Astrocyte (in vitro differentiated cells and primary cell): ENCODE results near the gene VDAC1. TPM values are rescaled to one million over a fixed set of nuclear protein-coding genes. Genes with fewer than 3 reads are reported as not detected.
A peak's percentile ranks its signal among the peaks of the same experiment; 100 is the strongest.

Experiments used
- DNase-seq: peaks from one replicate; pipeline ENCODE4 v3.0.0-alpha.2; 2010; ENCODE audit warnings: low read depth
- FAIRE-seq: peaks from 2 replicates; lab custom pipeline; 2011; peaks lifted over from hg19 to GRCh38; lab: Jason Lieb, UNC
- H2AFZ ChIP-seq: 2 replicates; pipeline ENCODE4 v1.6.0; 2012; ENCODE audit warnings: low read depth, low read length, inconsistent platforms
- H3K27ac ChIP-seq: 2 replicates; pipeline ENCODE4 v1.5.1; 2011; ENCODE audit warnings: low read depth, low read length, inconsistent platforms
- H3K27me3 ChIP-seq: 2 replicates; pipeline ENCODE4 v1.6.0; 2011; ENCODE audit warnings: low read length, inconsistent platforms; ENCODE audit not compliant: insufficient read depth
- H3K36me3 ChIP-seq: 2 replicates; pipeline ENCODE4 v1.5.1; 2011; ENCODE audit warnings: low read length, inconsistent platforms; ENCODE audit not compliant: insufficient read depth
- H3K4me1 ChIP-seq: 2 replicates; pipeline ENCODE4 v1.5.1; 2011; ENCODE audit warnings: low read length, inconsistent platforms; ENCODE audit not compliant: insufficient read depth
- H3K4me2 ChIP-seq: 2 replicates; pipeline ENCODE4 v1.6.0; 2012; ENCODE audit warnings: low read length, inconsistent platforms
- H3K4me3 ChIP-seq: 2 replicates; pipeline ENCODE4 v1.5.1; 2011; ENCODE audit warnings: low read depth, mild to moderate bottlenecking, low read length, inconsistent platforms; ENCODE audit not compliant: insufficient read depth
- H3K79me2 ChIP-seq: 2 replicates; pipeline ENCODE4 v1.6.0; 2012; ENCODE audit warnings: mild to moderate bottlenecking, low read length, inconsistent platforms; ENCODE audit not compliant: insufficient read depth
- H3K9ac ChIP-seq: 2 replicates; pipeline ENCODE4 v1.6.0; 2012; ENCODE audit warnings: mild to moderate bottlenecking, low read length, inconsistent platforms
- H3K9me3 ChIP-seq: 2 replicates; pipeline ENCODE4 v1.5.1; 2012; ENCODE audit warnings: low read depth, mild to moderate bottlenecking, low read length, inconsistent platforms; ENCODE audit not compliant: insufficient read depth
- H4K20me1 ChIP-seq: 2 replicates; pipeline ENCODE4 v1.6.0; 2012; ENCODE audit warnings: low read length, inconsistent platforms; ENCODE audit not compliant: insufficient read depth
- H3K27ac Mint-ChIP-seq: one replicate; pipeline ENCODE4 v1.8.0; 2021; ENCODE audit warnings: mild to moderate bottlenecking, mixed read lengths; ENCODE audit not compliant: unreplicated experiment
- H3K27me3 Mint-ChIP-seq: one replicate; pipeline ENCODE4 v1.8.0; 2021; ENCODE audit warnings: low read depth, mixed read lengths; ENCODE audit not compliant: unreplicated experiment
- H3K36me3 Mint-ChIP-seq: one replicate; pipeline ENCODE4 v1.8.0; 2021; ENCODE audit warnings: low read depth, mixed read lengths; ENCODE audit not compliant: unreplicated experiment
- H3K4me1 Mint-ChIP-seq: one replicate; pipeline ENCODE4 v1.8.0; 2021; ENCODE audit warnings: low read depth, mixed read lengths; ENCODE audit not compliant: unreplicated experiment
- H3K4me3 Mint-ChIP-seq: one replicate; pipeline ENCODE4 v1.8.0; 2021; ENCODE audit warnings: mild to moderate bottlenecking, moderate library complexity, mixed read lengths; ENCODE audit not compliant: unreplicated experiment
- H3K9me3 Mint-ChIP-seq: one replicate; pipeline ENCODE4 v1.8.0; 2021; ENCODE audit warnings: mild to moderate bottlenecking, mixed read lengths; ENCODE audit not compliant: unreplicated experiment
- CTCF ChIP-seq: IDR thresholded peaks from 2 replicates; pipeline ENCODE4 v1.5.1; 2011; ENCODE audit warnings: low read depth, mild to moderate bottlenecking, inconsistent platforms, low read length, moderate library complexity; ENCODE audit not compliant: insufficient read depth
- EZH2 ChIP-seq: IDR thresholded peaks from 2 replicates; pipeline ENCODE4 v1.6.1; 2012; ENCODE audit warnings: mild to moderate bottlenecking, low read length, inconsistent platforms; ENCODE audit not compliant: insufficient read depth
- total RNA-seq: library from RNA; stranded (reverse); gene quantifications from 2 replicates; pipeline ENCODE4 v1.2.1, GENCODE V29; 2021

Gene VDAC1
- total RNA-seq, 1 donor from 2014 or later: 364 TPM

GRCh38 chr5:133934822-133935666 is 69.7 kb downstream of the VDAC1 start:
- Mint-ChIP-seq H3K27ac (no peak overlapping the region), H3K36me3 (no peaks in the 10 kb centered on the region), H3K9me3 (peaks cover 6% of the 10 kb centered on the region), H3K27me3 (peaks cover 3% of the 10 kb centered on the region), H3K4me1 (no peaks in the 10 kb centered on the region), H3K4me3 (no peak overlapping the region)
- no peak overlapping the region for H3K27ac ChIP-seq
- H3K79me2 ChIP-seq: no peaks in the 10 kb centered on the region
- no peak for TF ChIP-seq CTCF
- TF ChIP-seq EZH2: no peak
- no peaks in the 10 kb centered on the region for H3K36me3 ChIP-seq
- no peaks in the 10 kb centered on the region for H3K9me3 ChIP-seq
- no peaks in the 10 kb centered on the region for H4K20me1 ChIP-seq
- H3K4me2 ChIP-seq: no peak overlapping the region
- H3K4me3 ChIP-seq: no peak overlapping the region
- H3K4me1 ChIP-seq: peaks cover 7% of the 10 kb centered on the region
- DNase-seq (no peak), FAIRE-seq (no peak)
- H2AFZ ChIP-seq: no peak overlapping the region
- H3K9ac ChIP-seq: no peak overlapping the region
- no peaks in the 10 kb centered on the region for H3K27me3 ChIP-seq

- Histone ChIP-seq H3K36me3 (no peaks in the 10 kb centered on the region), H4K20me1 (no peaks in the 10 kb centered on the region), H3K27me3 (no peaks in the 10 kb centered on the region), H3K4me1 (peaks cover 11% of the 10 kb centered on the region), H3K4me3 (no peak overlapping the region), H3K9ac (no peak overlapping the region), H3K9me3 (no peaks in the 10 kb centered on the region), H3K4me2 (no peak overlapping the region), H3K27ac (no peak overlapping the region), H3K79me2 (no peaks in the 10 kb centered on the region), H2AFZ (no peak overlapping the region)
- Mint-ChIP-seq H3K36me3 (no peaks in the 10 kb centered on the region), H3K27me3 (peaks cover 5% of the 10 kb centered on the region), H3K4me1 (no peaks in the 10 kb centered on the region), H3K27ac (no peak overlapping the region), H3K4me3 (no peak overlapping the region), H3K9me3 (peaks cover 6% of the 10 kb centered on the region)
- DNase-seq (no peak), FAIRE-seq (no peak)
- TF ChIP-seq EZH2: no peak
- no peak for TF ChIP-seq CTCF
Measured at GRCh38 chr5:133934311-133934710, 70.5 kb downstream of the VDAC1 start.

GRCh38 chr5:133933670-133934295 is 71.0 kb downstream of the VDAC1 start:
- Mint-ChIP-seq H3K36me3 (no peaks in the 10 kb centered on the region), H3K27ac (peak overlapping the region; percentile 41), H3K4me1 (no peaks in the 10 kb centered on the region), H3K9me3 (peaks cover 6% of the 10 kb centered on the region), H3K4me3 (no peak overlapping the region), H3K27me3 (peaks cover 8% of the 10 kb centered on the region)
- no peak overlapping the region for H3K9ac ChIP-seq
- no peak overlapping the region for H2AFZ ChIP-seq
- peaks cover 11% of the 10 kb centered on the region for H3K4me1 ChIP-seq
- no peaks in the 10 kb centered on the region for H4K20me1 ChIP-seq
- FAIRE-seq (no peak), DNase-seq (no peak)
- H3K4me2 ChIP-seq: no peak overlapping the region
- no peaks in the 10 kb centered on the region for H3K79me2 ChIP-seq
- H3K27ac ChIP-seq: no peak overlapping the region
- H3K9me3 ChIP-seq: no peaks in the 10 kb centered on the region
- H3K27me3 ChIP-seq: no peaks in the 10 kb centered on the region
- H3K4me3 ChIP-seq: no peak overlapping the region
- no peak for TF ChIP-seq CTCF
- no peak for TF ChIP-seq EZH2
- no peaks in the 10 kb centered on the region for H3K36me3 ChIP-seq
